Measurements from ENCODE around the gene FABP7.

The FABP7 gene

DNA sequence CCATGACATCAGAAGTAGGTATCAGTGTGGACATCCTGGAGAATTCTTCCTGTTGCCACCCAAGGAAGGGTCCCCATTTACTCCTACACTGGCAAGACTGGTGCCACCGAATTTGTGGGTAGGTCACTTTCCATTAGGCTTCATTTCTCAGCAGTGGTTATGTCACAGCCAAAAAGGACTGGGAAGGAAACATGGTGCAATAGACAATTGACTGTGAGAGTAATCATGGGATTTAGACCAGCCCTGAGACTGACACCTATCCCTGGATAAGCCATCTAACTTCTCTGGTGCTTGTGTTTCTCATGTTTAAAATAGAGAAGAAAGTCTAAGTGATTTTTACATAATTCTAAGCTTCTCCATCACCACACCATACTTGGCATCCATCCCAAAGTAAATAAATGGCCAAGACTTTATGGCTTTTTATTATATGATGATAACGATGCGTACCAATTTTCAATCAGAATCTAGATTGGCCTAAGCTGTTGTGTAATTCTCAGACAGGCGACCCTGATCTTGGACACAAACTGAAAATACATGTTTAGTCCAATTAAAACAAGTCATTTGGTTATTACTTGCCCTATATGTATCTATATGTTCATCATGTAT, 19.7 kb downstream of the FABP7 start:
- no peak for DNase-seq

GRCh38 chr6:122799916-122800686, 20.6 kb downstream of the FABP7 start:
- no peak for DNase-seq

DNA sequence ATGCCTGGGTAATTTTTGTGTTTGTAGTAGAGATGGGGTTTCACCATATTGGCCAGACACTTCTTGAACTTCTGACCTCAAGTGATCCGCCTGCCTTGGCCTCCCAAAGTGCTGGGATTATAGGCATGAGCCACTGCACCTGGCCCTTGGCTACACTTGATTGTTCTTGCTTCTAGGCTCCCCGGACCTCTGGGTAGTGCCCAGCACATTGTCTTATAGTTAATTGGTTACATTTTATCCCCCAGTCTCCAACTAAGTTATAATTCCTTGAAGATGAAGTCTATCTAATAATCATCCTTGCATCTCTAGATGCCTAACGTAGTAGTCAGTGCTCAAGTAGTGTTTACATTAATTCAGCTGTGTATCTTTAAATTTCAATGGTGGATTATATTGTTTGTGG, 21.4 kb downstream of the FABP7 start:
- no peak for DNase-seq

DNA sequence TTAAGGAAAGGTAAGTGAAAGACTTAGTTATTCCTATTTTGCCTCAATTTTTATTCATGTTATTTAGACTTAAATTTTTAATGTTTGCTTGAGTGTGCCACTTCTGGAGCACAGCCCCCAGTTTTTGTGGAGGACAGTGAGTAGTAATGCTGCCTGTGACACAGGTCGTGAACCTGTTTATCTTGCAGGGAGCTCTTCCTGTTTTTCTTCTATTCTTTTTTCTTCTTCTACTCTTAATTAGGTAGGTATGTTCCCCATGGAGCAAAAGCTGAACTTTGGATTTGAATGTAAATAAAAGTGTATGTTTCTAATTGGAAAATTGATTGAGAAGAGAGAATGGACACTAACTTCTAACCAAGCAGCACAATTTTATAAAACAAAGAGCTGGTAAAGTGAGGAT, 21.9 kb downstream of the FABP7 start:
- DNase-seq, result no peak

DNA sequence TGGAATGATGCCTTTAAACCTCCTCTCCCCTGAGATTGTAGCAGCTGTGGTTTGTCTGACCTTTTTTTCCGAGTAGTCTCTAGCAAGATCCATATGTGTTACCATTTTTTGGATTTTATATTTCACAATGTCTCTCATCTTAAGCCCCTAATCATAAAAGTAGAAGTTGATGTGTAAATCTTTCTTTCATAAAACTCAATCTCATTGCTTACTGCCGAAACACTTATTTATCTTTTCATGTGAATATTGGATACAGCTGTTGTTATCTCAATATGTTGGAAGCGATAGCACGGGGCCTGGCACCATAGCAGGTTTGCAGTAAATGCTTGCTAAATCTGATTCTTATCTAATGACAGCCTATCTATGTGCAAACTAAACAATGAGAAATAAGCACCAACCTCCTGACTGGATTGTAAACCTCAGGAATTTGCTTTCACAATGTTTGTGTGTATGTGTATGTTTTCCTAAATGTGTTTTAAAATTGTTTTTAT, 23.7 kb downstream of the FABP7 start:
- DNase-seq, result no peak

DNA sequence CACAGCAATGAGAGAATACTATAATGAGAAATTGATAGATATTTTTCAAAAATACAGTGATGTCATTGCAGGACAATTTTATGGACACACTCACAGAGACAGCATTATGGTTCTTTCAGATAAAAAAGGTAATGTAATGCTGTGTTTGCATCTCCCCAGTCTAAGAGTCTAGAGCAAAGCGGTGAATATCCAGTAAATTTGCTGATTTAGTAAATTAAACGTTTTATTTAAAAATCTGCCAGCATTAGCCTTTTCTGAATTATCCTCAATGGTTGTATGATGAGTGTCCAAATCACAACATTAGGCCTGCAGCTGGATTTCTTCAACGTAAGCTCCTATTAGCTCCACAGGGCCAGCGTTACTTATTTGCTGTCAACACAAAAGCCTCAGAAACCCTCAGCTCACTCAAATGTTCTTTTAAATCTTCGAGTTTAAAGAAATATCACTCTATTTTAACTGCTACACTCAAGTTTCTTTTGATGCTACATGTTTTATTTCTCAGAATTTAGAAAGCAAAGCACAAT, 25.5 kb downstream of the FABP7 start:
- no peak for DNase-seq

- DNase-seq, result no peak
Observed at GRCh38 chr6:122806291-122806690, 26.8 kb downstream of the FABP7 start.

GRCh38 chr6:122808121-122808885, 28.8 kb downstream of the FABP7 start:
- DNase-seq, result no peak

- no peak for DNase-seq
Observed at GRCh38 chr6:122809001-122809400, 29.5 kb downstream of the FABP7 start.

GRCh38 chr6:122809691-122810090, 30.2 kb downstream of the FABP7 start:
- DNase-seq, result no peak

DNA sequence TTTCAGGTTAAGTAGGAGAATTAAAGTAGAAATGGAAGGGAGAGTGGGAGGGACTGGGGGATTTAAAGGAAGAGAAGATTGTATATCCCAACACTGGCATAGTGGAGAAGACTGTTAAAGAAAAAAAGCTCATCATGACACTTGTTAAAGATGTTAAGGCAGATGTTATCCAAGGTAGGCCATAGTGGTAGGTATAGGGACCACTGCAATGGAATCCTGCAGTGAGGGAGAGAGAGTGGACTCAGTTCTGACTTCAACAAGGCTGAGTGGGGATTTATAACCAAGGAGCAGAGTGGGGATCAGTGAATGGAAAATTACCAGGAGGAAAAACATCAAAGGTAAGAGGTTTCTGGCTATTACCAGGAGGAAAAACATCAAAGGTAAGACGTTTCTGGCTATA, 30.7 kb downstream of the FABP7 start:
- DNase-seq, result no peak

GRCh38 chr6:122817358-122817757, 37.8 kb downstream of the FABP7 start:
- DNase-seq, result no peak

- DNase-seq, result no peak
Observed at GRCh38 chr6:122817766-122818165, 38.2 kb downstream of the FABP7 start.

DNA sequence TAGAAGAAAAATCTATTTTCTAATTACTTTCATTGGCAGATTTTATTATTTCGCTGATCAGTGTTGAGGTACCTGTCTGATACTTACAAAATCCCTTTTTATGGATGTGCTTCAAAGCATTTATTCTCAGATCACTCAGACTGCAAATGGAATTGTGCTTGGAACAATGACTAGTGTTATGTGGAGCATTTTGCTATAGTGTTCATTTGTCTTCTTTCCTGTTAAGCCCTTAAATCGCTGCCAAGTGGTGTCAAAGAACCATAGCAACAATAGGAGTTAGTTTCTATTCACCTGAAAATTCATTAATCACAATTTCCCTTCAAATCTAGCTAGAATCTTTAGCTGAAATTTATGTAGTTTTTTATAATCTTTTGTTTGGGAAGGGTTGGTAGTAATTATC, 39.4 kb downstream of the FABP7 start:
- peak in 1 of 2 donors; percentile 68 for DNase-seq

GRCh38 chr6:122821095-122821494, 41.6 kb downstream of the FABP7 start:
- DNase-seq, result no peak

DNA sequence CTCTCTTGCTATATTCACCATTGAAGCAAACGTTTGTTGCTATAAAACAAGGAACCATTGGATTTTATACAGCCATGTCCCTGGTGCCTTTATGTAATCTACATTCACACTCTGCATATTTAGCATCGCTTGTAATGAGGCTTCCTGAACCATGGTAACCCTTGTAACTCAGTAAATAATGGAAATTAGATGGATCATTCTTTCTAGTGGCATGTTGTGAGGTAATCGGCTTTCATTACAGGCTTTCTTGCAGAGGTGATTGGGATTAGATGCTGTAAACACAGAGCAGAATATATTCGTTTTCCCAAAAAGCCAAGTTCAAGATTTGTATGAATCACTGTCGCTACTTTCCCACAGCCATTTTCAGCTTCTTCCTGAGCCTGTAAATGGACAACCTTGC, 45.6 kb downstream of the FABP7 start:
- DNase-seq, result no peak

GRCh38 chr6:122829456-122829855, 49.9 kb downstream of the FABP7 start:
- no peak for DNase-seq

DNA sequence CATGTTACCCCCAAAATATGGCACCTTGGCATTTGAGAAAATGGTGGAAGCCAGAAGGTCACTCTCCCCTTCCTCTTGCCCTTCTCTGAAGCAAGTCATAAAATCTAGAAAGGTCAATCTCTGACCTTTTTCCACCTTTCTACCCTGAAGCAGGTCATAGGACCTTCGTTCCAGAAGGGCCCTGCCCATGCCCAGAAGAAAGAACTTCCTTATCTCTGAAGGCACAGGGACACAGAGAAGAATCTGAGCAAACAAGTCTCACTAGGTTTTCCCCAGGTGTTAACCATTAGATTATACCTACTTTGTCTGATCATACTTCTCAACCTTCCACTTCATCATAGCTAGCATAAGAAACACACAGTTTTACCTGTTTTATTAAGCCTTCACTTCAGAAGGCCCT, 52.0 kb downstream of the FABP7 start:
- DNase-seq, result no peak

GRCh38 chr6:122832459-122832858, 52.9 kb downstream of the FABP7 start:
- no peak for DNase-seq

DNA sequence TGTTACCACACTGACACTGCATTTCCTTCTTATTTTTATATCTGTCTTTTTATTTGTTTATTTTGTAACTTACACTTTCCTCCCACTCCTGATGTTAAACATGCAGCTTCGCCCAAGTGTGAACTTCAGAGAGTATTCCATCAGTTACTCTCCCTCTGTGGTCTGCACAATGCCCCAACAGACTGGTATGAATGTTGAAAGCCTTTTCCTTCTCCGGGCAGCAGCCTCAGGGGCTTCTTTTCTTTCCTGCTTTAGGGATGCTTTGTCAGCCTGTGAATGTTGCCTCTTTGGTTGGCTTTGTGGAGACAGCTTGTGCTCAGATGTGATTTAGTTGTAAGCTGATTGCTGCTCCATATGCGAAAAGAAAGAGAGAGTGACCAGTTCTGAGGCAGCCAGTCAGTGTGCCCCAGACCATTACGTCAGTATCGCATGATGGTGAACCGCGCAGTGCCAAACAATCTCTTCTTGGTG, 53.5 kb downstream of the FABP7 start:
- DNase-seq, result peak; percentile 55 to 75

Data from hippocampal formation (tissue), 2 donors.